ENCODE results near the gene FIGLA. TPM values are rescaled to one million over a fixed set of nuclear protein-coding genes. Genes with fewer than 3 reads are reported as not detected.
"Not testable (repeated sequence)": the region's sequence is repeated elsewhere in the genome, so short reads cannot be mapped to it uniquely, and the experiment has no call there.

Gene FIGLA
- total RNA-seq, 1 donor from 2014 or later: not detected

DNA sequence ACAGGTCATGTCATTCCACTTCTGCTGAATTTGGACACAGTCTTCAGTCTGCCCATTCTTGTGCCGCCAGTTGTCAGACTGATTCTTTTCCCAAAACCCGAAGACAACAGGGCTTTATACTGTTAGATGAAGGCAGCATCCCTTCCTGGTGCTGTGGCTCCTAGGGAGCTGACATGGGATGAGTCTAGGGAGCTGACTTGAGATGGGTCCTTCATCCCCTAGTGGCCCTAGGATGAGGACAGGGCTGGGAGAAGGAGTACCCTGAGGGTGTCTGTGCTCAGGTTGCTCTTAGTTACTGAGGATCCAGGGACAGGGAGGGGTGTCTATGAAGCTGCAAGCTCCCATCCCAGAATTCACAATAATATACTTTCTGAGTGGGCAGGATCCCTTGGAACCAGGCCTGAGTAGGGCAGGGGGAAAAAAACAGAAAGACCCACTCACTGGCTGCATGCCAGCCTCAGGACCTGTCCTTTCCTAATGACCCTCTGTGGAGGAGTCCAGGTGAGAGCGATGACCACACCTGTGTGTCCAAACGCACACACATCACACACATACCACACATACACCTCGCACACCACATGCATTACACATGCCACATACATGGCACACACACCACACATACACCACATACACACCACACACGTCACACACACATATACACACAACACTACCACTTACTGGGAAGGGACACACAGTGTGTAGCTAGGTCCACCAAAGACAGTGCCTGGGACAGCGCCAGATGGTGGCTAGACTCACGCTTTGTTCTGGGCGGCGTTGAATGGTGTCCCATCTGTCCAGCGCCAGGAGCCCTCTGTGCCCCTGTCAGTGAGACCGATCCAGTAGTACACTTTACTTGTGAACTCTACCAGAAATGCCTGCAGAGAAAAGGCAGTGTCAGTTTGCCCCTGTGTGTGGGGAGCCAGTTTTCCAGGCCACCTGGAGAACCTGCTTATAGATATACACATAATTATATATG is 18.8 kb upstream of the FIGLA start:
- DNase-seq (ENCODE audit: low spot score): no peak

DNA sequence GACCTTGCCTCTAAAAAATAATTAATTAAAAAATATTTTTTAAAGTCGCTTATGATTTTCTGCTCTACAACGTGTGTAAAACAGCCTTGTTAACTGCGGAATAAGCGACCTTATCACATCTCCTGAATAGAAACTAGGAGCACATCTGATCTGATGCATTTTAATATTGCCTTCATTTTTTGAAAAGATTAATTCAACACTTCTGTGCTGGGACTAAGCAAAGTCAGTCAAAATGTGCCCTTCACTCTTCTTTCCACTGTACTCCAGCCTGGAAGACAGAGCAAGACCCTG is 17.3 kb upstream of the FIGLA start:
- DNase-seq (ENCODE audit: low spot score): no peak

DNA sequence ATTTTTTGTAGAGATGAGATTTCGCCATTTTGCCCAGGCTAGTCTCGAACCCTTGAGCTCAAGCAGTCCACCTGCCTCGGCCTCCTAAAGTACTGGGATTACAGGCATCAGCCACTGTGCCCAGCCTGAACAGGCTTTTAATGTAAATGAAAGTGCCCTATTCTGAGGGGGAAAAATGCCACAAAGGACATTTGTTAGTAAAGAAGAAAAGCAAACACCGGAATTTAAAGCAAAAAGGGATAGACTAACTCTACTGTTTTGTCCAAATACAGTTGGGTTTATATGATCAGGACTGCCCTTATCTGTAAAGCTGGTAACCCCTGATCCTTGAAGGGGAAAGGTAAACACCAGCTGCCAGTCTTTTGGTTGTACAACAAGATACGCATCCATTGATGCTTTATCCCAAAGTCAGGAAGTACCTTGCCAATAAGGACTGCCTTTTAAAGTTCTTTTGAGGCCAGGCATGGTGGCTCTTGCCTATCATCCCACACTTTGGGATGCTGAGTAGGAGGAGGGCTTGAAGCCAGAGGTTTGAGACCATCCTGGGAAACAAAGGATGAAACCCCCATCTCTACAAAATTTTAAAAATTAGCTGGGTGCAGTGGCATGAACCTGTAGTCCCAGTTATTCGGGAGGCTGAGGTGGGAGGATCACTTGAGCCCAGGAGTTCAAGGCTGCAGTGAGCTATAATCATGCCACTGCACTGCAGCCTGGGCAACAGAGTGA is 16.8 kb upstream of the FIGLA start:
- DNase-seq (ENCODE audit: low spot score): no peak

DNA sequence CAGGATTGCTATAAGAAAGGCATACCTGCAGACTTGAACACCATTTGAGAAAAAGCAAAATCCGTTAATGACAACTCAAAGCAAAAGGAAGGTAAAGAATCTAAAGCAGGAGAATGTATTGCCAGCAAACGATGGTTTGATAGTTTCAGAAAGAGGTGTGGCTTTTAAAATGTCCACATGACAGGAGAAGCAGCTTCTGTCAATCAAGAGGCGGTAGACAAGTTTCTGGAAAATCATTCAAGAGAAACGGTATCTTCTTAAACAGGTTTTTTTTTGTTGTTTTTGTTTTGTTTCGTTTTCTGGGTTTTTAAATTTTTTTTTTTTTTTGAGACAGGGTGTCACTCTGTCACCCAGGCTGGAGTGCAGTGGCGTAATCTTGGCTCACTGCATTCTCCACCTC is 16.2 kb upstream of the FIGLA start:
- no peak for DNase-seq (ENCODE audit: low spot score)

DNA sequence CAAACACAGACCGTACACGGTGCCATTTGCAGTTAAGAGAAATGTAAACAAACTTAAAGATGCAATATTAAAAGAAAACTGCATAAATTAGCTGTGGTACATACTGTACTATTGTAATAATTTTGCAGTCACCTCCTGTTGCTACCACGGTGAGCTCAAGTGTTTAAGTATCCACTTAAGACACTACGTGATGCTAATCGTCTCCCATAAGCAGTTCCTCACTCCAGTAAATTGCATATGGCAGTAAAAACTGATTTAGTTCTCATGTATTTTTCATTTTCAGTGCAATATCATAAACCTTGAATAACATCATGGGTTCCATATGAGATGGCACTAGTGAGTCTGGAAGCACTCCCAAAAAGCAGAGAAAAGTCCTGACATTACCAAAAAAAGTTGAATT is 15.6 kb upstream of the FIGLA start:
- no peak for DNase-seq (ENCODE audit: low spot score)

DNA sequence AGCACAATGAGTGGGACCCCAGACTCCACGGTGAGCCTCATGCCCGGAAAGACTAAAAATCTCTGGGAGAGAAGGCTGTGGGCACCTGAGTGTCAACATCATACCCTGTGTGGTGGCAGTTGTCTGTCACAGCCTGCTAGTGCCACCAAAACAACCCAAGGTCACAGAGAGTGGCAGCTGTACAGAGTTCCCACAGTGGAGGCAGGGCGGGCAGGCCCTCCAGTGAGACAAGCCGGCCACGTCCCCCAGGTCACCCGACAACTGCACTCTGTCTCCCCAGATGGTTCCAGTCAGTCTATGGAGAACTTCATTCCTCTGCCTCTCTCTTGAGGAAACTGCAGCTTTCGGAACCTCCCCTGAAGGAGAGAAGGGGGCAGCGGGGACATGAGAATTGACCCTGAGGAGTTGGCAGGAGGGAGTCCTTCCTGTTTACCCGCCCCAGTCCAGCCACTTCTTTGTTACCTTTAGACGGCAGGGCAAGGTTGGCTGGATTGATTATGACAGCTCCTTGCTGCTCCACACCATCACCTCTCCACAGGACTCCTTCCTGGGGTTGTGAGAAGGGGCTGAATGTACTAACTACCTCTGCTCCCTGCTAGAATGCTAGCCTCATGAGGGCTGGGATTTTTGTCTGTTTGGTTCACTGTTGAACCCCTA is 11.3 kb upstream of the FIGLA start:
- DNase-seq (ENCODE audit: low spot score): no peak

DNA sequence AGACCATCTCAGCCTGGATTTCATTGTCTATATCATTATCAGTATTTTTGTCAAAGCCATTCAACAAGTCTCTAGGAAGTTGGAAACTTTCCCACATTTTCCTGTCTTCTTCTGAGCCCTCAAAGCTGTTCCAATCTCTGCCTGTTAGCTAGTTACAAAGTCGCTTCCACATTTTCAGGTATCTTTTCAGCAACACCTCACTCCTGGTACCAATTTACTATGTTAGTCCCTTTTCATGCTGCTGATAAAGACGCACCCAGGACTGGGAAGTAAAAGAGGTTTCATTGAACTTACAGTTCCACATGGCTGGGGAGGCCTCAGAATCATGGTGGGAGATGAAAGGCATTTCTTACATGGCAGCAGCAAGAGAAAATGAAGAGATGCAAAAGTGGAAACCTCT is 9.3 kb upstream of the FIGLA start:
- no peak for DNase-seq (ENCODE audit: low spot score)

DNA sequence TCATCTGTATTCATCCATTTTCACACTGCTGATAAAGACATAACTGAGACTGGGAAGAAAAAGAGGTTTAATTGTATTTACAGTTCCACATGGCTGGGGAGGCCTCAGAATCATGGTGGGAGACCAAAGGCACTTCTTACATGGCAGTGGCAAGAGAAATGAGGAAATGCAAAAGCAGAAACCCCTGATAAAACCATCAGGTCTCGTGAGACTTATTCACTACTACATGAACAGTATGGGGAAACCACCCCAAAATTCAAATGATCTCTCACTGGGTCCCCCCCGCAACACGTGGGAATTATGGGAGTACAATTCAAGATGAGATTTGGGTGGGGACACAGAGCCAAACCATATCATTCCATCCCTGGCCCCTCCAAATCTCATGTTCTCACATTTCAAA is 7.6 kb upstream of the FIGLA start:
- DNase-seq (ENCODE audit: low spot score): not testable (repeated sequence)

DNA sequence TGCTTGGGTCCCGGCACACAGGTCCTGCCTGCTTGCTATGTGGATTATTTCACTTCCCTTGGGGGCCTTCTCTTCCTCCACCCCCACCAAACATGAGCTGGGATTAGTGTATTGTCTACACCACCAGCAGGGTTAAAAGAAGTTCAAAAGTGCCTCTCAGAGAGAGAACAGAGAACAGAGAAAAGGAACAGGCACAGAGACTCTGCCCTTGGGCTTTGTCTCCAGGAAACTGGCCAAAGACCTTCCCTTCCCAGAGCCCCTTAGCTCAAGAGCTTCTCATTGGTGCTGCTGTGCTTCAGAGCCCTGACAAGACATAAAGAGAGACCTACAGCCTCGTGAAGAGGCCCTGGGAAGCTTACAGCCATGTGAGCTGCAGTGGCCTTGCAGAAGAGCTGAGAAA is 7.1 kb upstream of the FIGLA start:
- DNase-seq (ENCODE audit: low spot score): no peak

DNA sequence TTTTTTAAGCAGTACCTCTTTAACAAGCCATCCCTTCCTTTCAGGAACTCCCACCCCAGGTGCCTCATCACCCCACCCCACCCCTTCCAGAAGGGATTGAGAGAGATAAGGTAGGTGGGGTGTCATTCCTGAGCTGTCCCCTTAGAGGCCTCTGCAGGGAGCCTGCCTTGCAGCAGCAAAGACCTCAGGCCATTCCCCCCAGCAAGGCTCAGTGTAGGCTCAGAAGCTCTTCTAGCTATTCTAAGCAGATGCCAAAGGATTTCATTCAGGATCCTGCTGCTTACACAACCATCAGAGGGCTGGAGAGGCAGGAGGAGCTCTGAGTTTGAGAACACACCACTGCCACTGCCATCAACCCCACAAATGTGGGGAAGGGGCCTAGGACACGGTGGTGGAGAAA is 5.8 kb upstream of the FIGLA start:
- no peak for DNase-seq (ENCODE audit: low spot score)

DNA sequence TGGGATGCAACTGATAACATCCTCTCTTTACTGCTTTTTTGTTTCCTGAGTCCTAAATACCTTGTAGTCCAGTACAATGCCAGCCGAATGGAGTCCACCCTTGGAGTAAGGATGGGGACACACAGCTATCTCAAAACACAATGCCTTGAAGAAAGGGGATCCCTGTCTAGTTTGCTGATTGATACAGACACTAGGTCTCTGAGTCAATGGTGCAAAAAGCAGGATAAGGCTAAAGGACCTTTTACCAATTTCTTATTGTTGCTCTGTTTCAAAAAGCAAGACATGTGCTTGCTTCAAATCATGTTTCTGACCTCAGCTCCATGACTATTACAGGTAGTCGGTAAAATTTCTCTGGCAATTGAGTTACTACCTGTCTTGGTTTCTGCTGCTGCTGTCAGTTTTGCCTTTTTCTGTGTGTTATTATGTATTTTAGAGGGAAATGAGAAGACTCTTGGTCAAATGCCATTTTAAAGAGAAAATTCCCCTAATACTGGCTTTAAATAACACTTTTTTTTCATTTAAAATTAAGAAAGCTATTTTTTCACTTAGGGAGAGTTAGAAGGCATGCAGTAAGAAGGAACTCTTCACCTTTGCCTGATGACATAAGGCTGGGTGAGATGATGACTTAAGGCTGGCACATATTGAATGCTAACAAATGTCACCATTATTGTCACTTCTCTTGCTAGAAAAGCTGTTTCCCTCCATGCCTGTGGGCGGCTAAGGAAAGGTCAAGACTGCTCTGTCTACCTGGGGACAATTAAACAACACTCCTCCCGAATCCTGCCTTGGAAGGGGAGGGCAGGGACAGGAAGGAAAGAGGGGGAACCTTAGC is 4.9 kb upstream of the FIGLA start:
- DNase-seq (ENCODE audit: low spot score): no peak

DNA sequence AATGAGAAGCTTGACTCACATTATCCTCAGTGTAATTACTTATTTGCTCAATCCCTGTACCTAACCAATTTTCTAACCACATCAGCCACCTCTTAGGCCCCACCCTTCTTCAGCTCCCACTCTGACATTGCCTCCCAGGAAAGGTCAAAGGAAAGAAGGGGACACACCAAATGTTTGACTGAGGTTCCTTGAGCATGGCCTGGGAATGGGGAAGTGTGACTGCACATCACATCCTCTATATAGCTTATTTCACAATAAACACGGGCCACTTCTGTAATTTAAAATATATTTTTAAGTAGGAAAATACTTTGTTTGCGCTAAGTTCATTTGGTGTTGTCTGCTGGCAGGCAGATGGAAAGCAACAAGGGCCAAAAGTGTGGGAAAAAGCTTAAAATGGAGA is 3.0 kb upstream of the FIGLA start:
- DNase-seq (ENCODE audit: low spot score): no peak

DNA sequence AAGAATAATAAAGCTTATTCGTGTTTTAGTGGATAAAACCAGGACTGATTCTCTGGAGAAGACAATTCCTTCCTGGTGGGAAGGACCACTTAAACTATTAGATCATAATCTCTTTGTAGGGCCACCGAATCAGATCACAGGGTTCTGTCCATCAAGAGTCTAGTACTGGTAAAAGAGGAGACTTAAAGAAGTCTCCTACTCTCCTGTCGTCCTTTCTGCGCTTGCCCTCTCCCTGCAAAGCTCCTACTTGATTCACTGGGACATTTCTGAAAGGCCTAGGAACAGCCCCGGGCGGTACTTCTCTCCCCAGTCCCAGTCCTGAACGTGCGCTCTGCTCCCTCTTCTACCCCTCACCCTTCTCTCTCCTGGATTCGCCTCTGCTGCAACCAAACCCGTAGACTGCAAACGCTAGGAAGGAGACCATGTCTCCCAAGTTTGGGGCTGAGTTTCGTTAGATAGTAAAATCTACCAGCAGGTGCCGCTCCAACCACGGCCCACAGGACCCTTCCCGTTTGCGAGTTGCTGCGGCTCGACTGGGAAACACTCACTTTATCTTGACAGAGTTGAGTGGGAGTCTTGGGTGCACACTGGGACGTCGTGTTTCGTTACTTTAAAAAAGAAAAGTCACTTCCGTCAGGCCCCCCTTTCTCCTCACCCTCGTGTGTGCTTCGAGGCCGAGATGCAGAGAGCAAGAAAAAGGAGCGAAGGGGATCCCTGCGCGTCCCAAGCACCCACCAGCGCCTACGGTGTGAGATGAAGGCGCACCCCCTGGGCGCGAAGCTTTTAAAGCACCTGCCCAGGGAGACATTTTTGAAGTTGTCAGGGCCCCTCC is 923 bp downstream of the FIGLA start:
- peak; percentile 60 for DNase-seq (ENCODE audit: low spot score)

DNA sequence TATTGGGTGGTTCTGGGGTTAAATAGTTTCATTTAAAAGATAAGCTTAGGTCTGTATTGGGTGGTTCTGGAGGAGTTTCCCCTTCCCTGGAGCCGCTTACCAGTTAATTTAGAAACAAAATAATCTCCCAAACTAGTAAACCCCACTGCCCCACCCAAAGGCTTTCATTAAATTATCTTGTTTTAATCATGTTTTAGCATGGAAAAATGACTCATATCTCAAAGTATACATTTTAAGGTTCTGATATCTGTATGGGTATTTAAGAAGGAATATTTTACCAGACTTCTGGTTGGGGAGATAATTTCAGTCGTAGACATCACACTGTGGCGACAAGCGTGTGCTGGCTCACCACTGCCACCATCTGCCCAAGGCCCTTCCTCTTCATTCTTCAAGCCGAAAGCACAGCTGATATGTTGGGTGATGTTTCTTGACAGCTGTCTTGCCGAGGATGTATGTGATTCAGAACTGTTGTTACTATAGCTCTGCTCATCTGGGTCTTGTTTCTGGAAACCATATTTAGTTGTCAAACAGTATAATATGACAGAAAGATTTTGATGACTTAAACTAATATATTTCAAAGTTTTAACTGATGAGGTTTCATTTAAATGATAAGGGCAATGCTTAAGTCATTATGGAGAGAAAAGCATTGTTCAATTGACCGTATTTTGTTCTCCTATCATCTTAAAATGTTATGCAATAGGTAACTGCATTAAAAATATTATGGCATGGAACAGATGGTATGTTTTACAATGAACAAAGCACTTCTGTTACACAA is 5.1 kb downstream of the FIGLA start:
- DNase-seq (ENCODE audit: low spot score): no peak

DNA sequence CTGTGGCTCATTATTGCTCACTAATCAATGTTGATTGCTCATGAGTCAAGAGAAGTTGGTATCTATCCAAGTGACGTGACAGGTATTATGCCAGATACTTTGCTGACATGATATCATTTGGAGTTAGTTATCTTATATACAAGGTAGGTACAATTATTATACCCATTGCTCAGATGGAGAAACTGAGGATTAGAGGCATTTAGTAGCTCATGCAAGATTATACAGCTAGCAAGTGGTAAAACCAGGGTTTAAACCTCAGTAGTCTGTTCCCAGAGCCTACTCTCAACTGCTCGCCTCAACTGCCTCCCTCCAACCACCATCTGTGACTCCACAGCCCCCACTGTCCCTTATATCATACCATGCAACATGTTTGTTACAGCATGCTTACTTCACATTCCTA is 6.1 kb downstream of the FIGLA start:
- no peak for DNase-seq (ENCODE audit: low spot score)

DNA sequence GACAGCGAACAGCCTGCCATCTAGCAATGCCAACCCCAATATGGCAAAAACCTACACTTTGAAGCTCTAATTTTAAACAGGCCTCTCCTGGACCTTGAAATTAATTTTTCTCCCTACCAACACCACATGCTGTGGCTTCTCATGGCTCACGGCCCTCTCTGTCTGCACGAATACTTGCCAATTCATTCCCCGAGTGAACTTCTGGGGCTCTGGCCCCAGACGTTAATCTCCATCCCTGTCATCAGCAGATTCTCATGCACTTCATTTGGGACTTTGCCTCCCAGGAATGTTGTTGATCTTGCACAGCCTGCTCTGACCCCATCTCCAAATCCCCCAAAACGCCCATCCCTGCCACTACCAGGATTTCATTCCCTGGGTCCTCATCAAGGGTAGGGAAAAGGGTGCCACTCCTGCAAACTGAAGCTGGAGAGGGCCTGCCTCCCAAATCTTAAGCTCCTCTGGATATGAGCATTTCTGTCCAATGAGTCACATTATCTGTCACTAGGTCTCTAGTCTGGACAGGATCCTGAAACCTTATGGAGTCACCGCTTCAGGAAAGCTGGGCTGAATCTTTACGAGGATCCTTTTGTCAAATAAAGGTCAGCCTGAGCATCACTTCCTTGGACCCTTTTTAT is 10.4 kb downstream of the FIGLA start:
- DNase-seq (ENCODE audit: low spot score): no peak

DNA sequence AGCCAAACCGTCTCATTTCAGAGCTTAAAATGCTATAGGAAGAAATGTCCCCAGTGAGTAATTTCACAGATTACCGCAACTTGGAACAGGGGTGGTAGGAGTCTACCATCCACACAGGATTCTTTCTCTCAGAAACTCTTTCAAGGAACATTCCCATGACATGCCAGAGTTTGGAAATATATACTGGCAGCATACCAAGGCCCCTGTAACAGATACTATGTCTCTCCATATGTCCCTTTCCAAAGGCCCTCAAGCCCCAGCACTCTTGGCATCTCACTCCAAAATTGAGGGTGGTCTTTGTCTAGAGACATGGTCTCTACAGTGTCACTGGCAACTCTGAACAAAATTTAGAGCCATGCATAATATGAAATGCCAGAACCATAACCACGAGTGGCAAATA is 11.0 kb downstream of the FIGLA start:
- no peak for DNase-seq (ENCODE audit: low spot score)

DNA sequence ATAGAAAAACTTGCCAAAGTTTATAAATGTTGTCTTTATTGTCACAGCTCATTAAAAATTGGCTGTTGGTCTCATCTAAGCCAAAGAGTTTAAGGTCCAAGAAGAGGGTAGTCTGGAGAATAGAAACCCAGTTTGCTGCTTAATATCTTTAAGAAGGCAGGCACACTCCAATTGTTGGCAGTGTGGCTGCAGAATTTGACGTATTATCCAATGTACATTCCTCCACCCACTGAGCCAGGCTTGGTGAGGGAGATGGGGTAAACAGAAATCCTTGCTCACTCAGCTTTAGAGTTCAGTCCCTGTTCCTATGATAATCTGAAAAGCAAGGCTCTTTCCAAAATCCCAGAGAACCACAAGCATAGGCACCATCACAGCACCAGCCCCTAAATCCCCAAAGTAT is 11.8 kb downstream of the FIGLA start:
- no peak for DNase-seq (ENCODE audit: low spot score)

DNA sequence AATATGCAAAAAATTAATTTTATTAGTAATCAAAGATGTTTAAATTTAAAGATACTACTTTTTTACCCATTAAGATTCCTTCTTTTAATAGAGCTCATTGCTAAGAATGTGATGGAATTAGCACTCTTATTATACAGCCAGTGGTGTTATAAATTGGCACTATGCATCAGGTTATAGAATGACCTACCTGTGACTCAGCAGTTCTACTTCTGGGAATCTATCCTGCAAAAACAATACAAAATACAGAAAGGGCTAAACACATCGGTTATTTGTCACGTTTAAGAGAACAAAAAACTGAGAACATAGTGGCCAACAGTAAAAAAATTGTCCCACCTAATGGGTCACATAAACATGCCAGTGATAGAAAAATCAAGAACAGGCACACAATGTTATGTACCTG is 13.0 kb downstream of the FIGLA start:
- no peak for DNase-seq (ENCODE audit: low spot score)

DNA sequence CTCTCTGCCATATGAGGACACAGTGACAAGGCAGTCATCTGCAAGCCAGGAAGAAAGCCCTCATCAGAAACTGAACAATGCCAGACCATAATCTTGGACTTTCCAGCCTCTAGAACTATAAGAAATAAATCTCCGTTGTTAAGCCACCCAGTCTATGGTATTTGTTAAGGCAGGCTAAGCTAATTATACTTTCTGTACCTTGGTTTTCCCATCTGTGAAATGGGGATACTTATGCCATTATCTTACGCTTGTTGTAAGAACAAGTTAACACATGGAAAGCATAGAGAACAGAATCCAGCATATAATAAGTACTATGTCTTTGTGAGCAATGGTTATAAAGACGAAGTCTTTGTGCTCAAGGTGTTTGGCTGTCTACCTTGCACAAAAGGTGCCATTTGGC is 14.2 kb downstream of the FIGLA start:
- DNase-seq (ENCODE audit: low spot score): no peak

All from mucosa of gallbladder (tissue), 1 donor.